Measurements from ENCODE around the gene CALD1.
A peak's percentile ranks its signal among the peaks of the same experiment; 100 is the strongest.
"Not testable (repeated sequence)": the region's sequence is repeated elsewhere in the genome, so short reads cannot be mapped to it uniquely, and the experiment has no call there.

The CALD1 gene

DNA sequence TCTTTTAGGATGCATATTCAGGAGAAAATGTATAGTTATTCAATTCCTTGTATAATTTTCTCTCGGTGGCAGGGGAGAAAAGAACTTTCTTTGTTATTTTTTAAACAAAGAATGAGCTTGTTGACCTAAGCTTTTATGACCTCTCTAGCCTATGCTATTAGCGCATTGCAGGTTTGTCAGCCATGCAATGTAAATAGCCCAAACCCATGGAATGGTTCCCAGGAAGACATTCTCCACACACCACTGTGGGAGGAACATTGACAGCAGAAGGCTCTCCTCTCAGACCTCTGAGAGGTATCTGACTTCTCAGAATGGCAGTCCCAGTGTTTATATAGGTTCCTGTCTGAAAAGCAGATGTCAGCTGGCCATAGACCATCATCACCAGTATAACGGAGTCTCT lies 187.3 kb downstream of the CALD1 start:
- Histone ChIP-seq H3F3A (ENCODE audit: control insufficient read depth, insufficient read depth) (no peaks in the 10 kb centered on the region), H3K4me2 (ENCODE audit: low read length) (no peak overlapping the region), H3K4me1 (ENCODE audit: control insufficient read depth, low read length) (peaks cover 5% of the 10 kb centered on the region; the same call in 1 of the 2 replicates), H3K36me3 (ENCODE audit: control insufficient read depth, low read length) (no peaks in the 10 kb centered on the region), H3K27me3 (ENCODE audit: control insufficient read depth, low read length) (peaks cover 23% of the 10 kb centered on the region), H3K9me2 (replicated peaks; ENCODE audit: control insufficient read depth, low read length) (no peaks in the 10 kb centered on the region), H3K27ac (ENCODE audit: low read depth, low read length) (no peak overlapping the region), H3K4me3 (ENCODE audit: low read length) (no peak overlapping the region), H3K79me2 (ENCODE audit: control insufficient read depth, low read length) (no peaks in the 10 kb centered on the region), H3K9me3 (ENCODE audit: control insufficient read depth, insufficient read depth, low read length) (no peaks in the 10 kb centered on the region), H4K20me1 (ENCODE audit: control insufficient read depth, insufficient read depth, low read depth, low read length) (no peaks in the 10 kb centered on the region)
- TF ChIP-seq, protein P1, sequence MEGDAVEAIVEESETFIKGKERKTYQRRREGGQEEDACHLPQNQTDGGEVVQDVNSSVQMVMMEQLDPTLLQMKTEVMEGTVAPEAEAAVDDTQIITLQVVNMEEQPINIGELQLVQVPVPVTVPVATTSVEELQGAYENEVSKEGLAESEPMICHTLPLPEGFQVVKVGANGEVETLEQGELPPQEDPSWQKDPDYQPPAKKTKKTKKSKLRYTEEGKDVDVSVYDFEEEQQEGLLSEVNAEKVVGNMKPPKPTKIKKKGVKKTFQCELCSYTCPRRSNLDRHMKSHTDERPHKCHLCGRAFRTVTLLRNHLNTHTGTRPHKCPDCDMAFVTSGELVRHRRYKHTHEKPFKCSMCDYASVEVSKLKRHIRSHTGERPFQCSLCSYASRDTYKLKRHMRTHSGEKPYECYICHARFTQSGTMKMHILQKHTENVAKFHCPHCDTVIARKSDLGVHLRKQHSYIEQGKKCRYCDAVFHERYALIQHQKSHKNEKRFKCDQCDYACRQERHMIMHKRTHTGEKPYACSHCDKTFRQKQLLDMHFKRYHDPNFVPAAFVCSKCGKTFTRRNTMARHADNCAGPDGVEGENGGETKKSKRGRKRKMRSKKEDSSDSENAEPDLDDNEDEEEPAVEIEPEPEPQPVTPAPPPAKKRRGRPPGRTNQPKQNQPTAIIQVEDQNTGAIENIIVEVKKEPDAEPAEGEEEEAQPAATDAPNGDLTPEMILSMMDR (IDR thresholded peaks at IDR 0.05; ENCODE audit: low read depth, low read length, poor library complexity, severe bottlenecking), result no peak
- no peak for TF ChIP-seq EZH2phosphoT487 (IDR thresholded peaks at IDR 0.05; ENCODE audit: borderline replicate concordance, low read length)

- Histone ChIP-seq H3K4me1 (ENCODE audit: control insufficient read depth, low read length) (peaks cover 5% of the 10 kb centered on the region; the same call in 1 of the 2 replicates), H3K36me3 (ENCODE audit: control insufficient read depth, low read length) (no peaks in the 10 kb centered on the region), H3K27ac (ENCODE audit: low read depth, low read length) (no peak overlapping the region), H3K4me2 (ENCODE audit: low read length) (no peak overlapping the region), H3F3A (ENCODE audit: control insufficient read depth, insufficient read depth) (no peaks in the 10 kb centered on the region), H3K27me3 (ENCODE audit: control insufficient read depth, low read length) (peaks cover 16% of the 10 kb centered on the region), H3K9me3 (ENCODE audit: control insufficient read depth, insufficient read depth, low read length) (no peaks in the 10 kb centered on the region; the same call in 1 of the 2 replicates), H3K9me2 (replicated peaks; ENCODE audit: control insufficient read depth, low read length) (no peaks in the 10 kb centered on the region), H4K20me1 (ENCODE audit: control insufficient read depth, insufficient read depth, low read depth, low read length) (no peaks in the 10 kb centered on the region), H3K79me2 (ENCODE audit: control insufficient read depth, low read length) (no peaks in the 10 kb centered on the region), H3K4me3 (ENCODE audit: low read length) (no peak overlapping the region)
- TF ChIP-seq EZH2phosphoT487 (IDR thresholded peaks at IDR 0.05; ENCODE audit: borderline replicate concordance, low read length), result no peak
- TF ChIP-seq, protein P1 (IDR thresholded peaks at IDR 0.05; ENCODE audit: low read depth, low read length, poor library complexity, severe bottlenecking), result no peak
Observed at GRCh38 chr7:134968110-134968509, 188.7 kb downstream of the CALD1 start.

DNA sequence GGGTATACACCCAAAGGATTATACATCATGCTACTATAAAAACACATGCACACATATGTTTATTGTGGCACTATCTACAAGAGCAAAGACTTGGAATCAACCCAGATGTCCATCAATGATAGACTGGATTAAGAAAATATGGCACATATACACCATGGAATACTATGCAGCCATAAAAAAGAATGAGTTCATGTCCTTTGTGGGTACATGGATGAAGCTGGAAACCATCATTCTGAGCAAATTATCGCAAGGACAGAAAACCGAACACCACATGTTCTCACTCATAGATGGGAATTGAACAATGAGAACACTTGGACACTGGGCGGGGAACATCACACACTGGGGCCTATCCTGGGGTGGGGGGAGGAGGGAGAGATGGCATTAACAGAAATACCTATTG lies 202.2 kb downstream of the CALD1 start:
- not testable (repeated sequence) for H3K79me2 ChIP-seq (ENCODE audit: control insufficient read depth, low read length); H3K4me3 ChIP-seq (ENCODE audit: low read length); H4K20me1 ChIP-seq (ENCODE audit: control insufficient read depth, insufficient read depth, low read depth, low read length); H3F3A ChIP-seq (ENCODE audit: control insufficient read depth, insufficient read depth); H3K9me2 ChIP-seq (replicated peaks; ENCODE audit: control insufficient read depth, low read length); H3K36me3 ChIP-seq (ENCODE audit: control insufficient read depth, low read length); H3K9me3 ChIP-seq (ENCODE audit: control insufficient read depth, insufficient read depth, low read length); H3K27me3 ChIP-seq (ENCODE audit: control insufficient read depth, low read length); H3K4me2 ChIP-seq (ENCODE audit: low read length); H3K4me1 ChIP-seq (ENCODE audit: control insufficient read depth, low read length); H3K27ac ChIP-seq (ENCODE audit: low read depth, low read length)

DNA sequence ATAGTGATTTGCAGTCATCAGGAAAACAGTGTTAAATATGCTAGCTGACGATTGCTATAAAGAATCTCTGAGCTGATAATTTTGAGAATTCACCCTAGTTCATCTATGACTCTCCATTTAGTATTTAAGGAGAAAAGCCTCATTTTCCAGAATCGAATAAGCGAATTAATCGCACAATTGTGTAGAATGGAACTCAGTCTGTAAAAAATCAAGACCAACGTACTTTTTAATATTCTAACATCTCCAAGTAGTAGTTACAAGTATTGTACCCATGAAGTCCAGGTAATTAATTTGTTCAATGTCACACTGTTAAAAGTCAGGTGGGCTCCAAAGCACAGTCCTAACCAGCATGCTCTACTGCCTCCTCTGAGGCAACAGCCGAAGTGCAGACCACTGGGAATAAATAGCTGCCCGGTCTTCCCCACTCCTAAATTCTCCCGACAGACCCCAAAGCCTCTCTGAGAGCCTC lies 206.5 kb downstream of the CALD1 start:
- H3K27me3 ChIP-seq (ENCODE audit: control insufficient read depth, low read length), result no peaks in the 10 kb centered on the region
- peaks cover 21% of the 10 kb centered on the region for H3K4me1 ChIP-seq (ENCODE audit: control insufficient read depth, low read length)
- peak overlapping the region; percentile 75 for H3K4me3 ChIP-seq (ENCODE audit: low read length)
- peaks cover 24% of the 10 kb centered on the region for H3K36me3 ChIP-seq (ENCODE audit: control insufficient read depth, low read length)
- peak overlapping the region; percentile 63 for H3K4me2 ChIP-seq (ENCODE audit: low read length)
- peak overlapping the region; percentile 55; the same call in 1 of the 2 replicates for H3K27ac ChIP-seq (ENCODE audit: low read depth, low read length)
- H4K20me1 ChIP-seq (ENCODE audit: control insufficient read depth, insufficient read depth, low read depth, low read length), result no peaks in the 10 kb centered on the region
- peaks cover 35% of the 10 kb centered on the region for H3K79me2 ChIP-seq (ENCODE audit: control insufficient read depth, low read length)
- H3F3A ChIP-seq (ENCODE audit: control insufficient read depth, insufficient read depth), result no peaks in the 10 kb centered on the region
- TF ChIP-seq EZH2phosphoT487 (IDR thresholded peaks at IDR 0.05; ENCODE audit: borderline replicate concordance, low read length), result no peak
- TF ChIP-seq, protein P1 (IDR thresholded peaks at IDR 0.05; ENCODE audit: low read depth, low read length, poor library complexity, severe bottlenecking), result no peak
- no peaks in the 10 kb centered on the region for H3K9me2 ChIP-seq (replicated peaks; ENCODE audit: control insufficient read depth, low read length)
- H3K9me3 ChIP-seq (ENCODE audit: control insufficient read depth, insufficient read depth, low read length), result no peaks in the 10 kb centered on the region
